Neural progenitor cell (in vitro differentiated cells): ENCODE data around the gene METTL25B. TPM values are rescaled to one million over a fixed set of nuclear protein-coding genes. Genes with fewer than 3 reads are reported as not detected.
A peak's percentile ranks its signal among the peaks of the same experiment; 100 is the strongest.

ENCODE experiments used
- DNase-seq: peaks from one replicate; pipeline ENCODE4 v3.0.0-alpha.2; 2016; ENCODE audit warnings: low spot score
- H2AFZ ChIP-seq: fragments of 200-600 bp; sonication (generic); replicated peaks from 2 replicates; pipeline ENCODE4 v1.6.1; 2016; ENCODE audit warnings: antibody characterized with exemption
- H3F3A ChIP-seq: fragments of 200-600 bp; sonication (generic); 2 replicates; pipeline ENCODE4 v1.6.1; 2016; ENCODE audit warnings: antibody characterized with exemption, low read depth
- H3K27ac ChIP-seq: fragments of 200-600 bp; sonication (generic); 2 replicates; pipeline ENCODE4 v1.5.1; 2016; ENCODE audit warnings: mild to moderate bottlenecking
- H3K27me3 ChIP-seq: fragments of 200-600 bp; sonication (generic); 2 replicates; pipeline ENCODE4 v1.6.1; 2016; ENCODE audit warnings: mild to moderate bottlenecking, moderate library complexity
- H3K36me3 ChIP-seq: fragments of 200-600 bp; sonication (generic); 2 replicates; pipeline ENCODE4 v1.5.1; 2016
- H3K4me1 ChIP-seq: fragments of 200-600 bp; sonication (generic); 2 replicates; pipeline ENCODE4 v1.6.1; 2016; ENCODE audit warnings: mixed run types
- H3K4me2 ChIP-seq: fragments of 200-600 bp; sonication (generic); 2 replicates; pipeline ENCODE4 v1.6.1; 2016
- H3K4me3 ChIP-seq: fragments of 200-600 bp; sonication (generic); 2 replicates; pipeline ENCODE4 v1.5.1; 2016
- H3K79me2 ChIP-seq: fragments of 200-600 bp; sonication (generic); 2 replicates; pipeline ENCODE4 v1.6.1; 2016; ENCODE audit warnings: low read depth
- H3K9ac ChIP-seq: fragments of 200-600 bp; sonication (generic); 2 replicates; pipeline ENCODE4 v1.6.1; 2016
- H3K9me3 ChIP-seq: fragments of 200-600 bp; sonication (generic); 2 replicates; pipeline ENCODE4 v1.5.1; 2016; ENCODE audit warnings: low read depth
- H4K20me1 ChIP-seq: fragments of 200-600 bp; sonication (generic); 2 replicates; pipeline ENCODE4 v1.6.1; 2016; ENCODE audit warnings: low read depth
- H3K27ac Mint-ChIP-seq: 3 replicates; pipeline ENCODE4 v1.8.0; 2021; ENCODE audit warnings: mixed read lengths
- H3K27me3 Mint-ChIP-seq: 2 replicates; pipeline ENCODE4 v1.8.0; 2022; ENCODE audit warnings: low read depth, mild to moderate bottlenecking, inconsistent platforms, moderate library complexity, mixed read lengths; ENCODE audit not compliant: insufficient read depth
- H3K36me3 Mint-ChIP-seq: 3 replicates; pipeline ENCODE4 v1.8.0; 2021; ENCODE audit warnings: mixed read lengths
- H3K4me1 Mint-ChIP-seq: 3 replicates; pipeline ENCODE4 v1.8.0; 2021; ENCODE audit warnings: mixed read lengths
- H3K4me3 Mint-ChIP-seq: 3 replicates; pipeline ENCODE4 v1.8.0; 2021; ENCODE audit warnings: mild to moderate bottlenecking, moderate library complexity, mixed read lengths
- H3K9me3 Mint-ChIP-seq: 3 replicates; pipeline ENCODE4 v1.8.0; 2020; ENCODE audit warnings: mixed read lengths
- CTCF ChIP-seq: fragments of 200-600 bp; sonication (generic); IDR thresholded peaks from 2 replicates; pipeline ENCODE4 v1.5.1; 2017; ENCODE audit warnings: antibody characterized with exemption, mild to moderate bottlenecking
- EZH2 ChIP-seq: fragments of 200-600 bp; sonication (generic); IDR thresholded peaks from 2 replicates; pipeline ENCODE4 v1.6.1; 2017; ENCODE audit warnings: antibody characterized with exemption, mild to moderate bottlenecking, moderate library complexity
- EZH2phosphoT487 ChIP-seq: fragments of 200-600 bp; sonication (generic); IDR thresholded peaks from 2 replicates; pipeline ENCODE4 v1.6.1; 2017; ENCODE audit warnings: antibody characterized with exemption
- total RNA-seq: library from RNA; depleted of rRNA; stranded (reverse); fragments of >200 nt; gene quantifications from 2 replicates; pipeline ENCODE4 v1.2.3, GENCODE V29; 2015; ENCODE audit warnings: low replicate concordance

METTL25B gene
- total RNA-seq, 1 donor from 2014 or later = 21.4 TPM

- TF ChIP-seq EZH2 (no peak), CTCF (peak; percentile 23)
- Histone ChIP-seq H3K27me3 (peaks cover 20% of the 10 kb centered on the region), H4K20me1 (no peaks in the 10 kb centered on the region), H3F3A (peaks cover 6% of the 10 kb centered on the region), H3K4me1 (peaks cover 5% of the 10 kb centered on the region), H3K36me3 (no peaks in the 10 kb centered on the region), H2AFZ (no peak overlapping the region), H3K27ac (no peak overlapping the region), H3K4me3 (no peak overlapping the region), H3K79me2 (peaks cover 4% of the 10 kb centered on the region), H3K9me3 (no peaks in the 10 kb centered on the region), H3K9ac (no peak overlapping the region), H3K4me2 (no peak overlapping the region)
- H3K4me3 Mint-ChIP-seq = no peak overlapping the region
- peak; percentile 48 for DNase-seq
- peaks cover 6% of the 10 kb centered on the region for H3K27me3 Mint-ChIP-seq
- no peaks in the 10 kb centered on the region for H3K9me3 Mint-ChIP-seq
- H3K4me1 Mint-ChIP-seq = peaks cover 21% of the 10 kb centered on the region
- H3K27ac Mint-ChIP-seq = no peak overlapping the region
- H3K36me3 Mint-ChIP-seq = no peaks in the 10 kb centered on the region
Observed at GRCh38 chr1:156682166-156682890, 45.9 kb upstream of the METTL25B start.

- H3K4me3 Mint-ChIP-seq = no peak overlapping the region
- H4K20me1 ChIP-seq = no peaks in the 10 kb centered on the region
- H3K27ac Mint-ChIP-seq = no peak overlapping the region
- H3K27me3 ChIP-seq = peaks cover 8% of the 10 kb centered on the region
- H3K36me3 Mint-ChIP-seq = no peaks in the 10 kb centered on the region
- no peaks in the 10 kb centered on the region for H3K79me2 ChIP-seq
- H3K36me3 ChIP-seq = no peaks in the 10 kb centered on the region
- H3K4me1 Mint-ChIP-seq = peaks cover 18% of the 10 kb centered on the region
- no peak overlapping the region for H3K4me2 ChIP-seq
- H3F3A ChIP-seq = no peaks in the 10 kb centered on the region
- H3K27ac ChIP-seq = no peak overlapping the region
- H3K9me3 Mint-ChIP-seq = no peaks in the 10 kb centered on the region
- no peak overlapping the region for H3K4me3 ChIP-seq
- no peak overlapping the region for H2AFZ ChIP-seq
- H3K4me1 ChIP-seq = peaks cover 3% of the 10 kb centered on the region
- peaks cover 6% of the 10 kb centered on the region for H3K27me3 Mint-ChIP-seq
- no peak for DNase-seq
- no peak for TF ChIP-seq EZH2
- TF ChIP-seq CTCF = peak; percentile 20
- no peaks in the 10 kb centered on the region for H3K9me3 ChIP-seq
- H3K9ac ChIP-seq = no peak overlapping the region
Observed at GRCh38 chr1:156684227-156684782, 44.0 kb upstream of the METTL25B start.

- peak overlapping the region; percentile 92 for H2AFZ ChIP-seq
Observed at GRCh38 chr1:156689035-156689952, 39.0 kb upstream of the METTL25B start.

More at GRCh38 chr1:156689035-156689952, 39.0 kb upstream of the METTL25B start:
- H4K20me1 ChIP-seq = no peaks in the 10 kb centered on the region
- peaks cover 46% of the 10 kb centered on the region for H3F3A ChIP-seq
- no peak overlapping the region for H3K9ac ChIP-seq
- H3K9me3 Mint-ChIP-seq = no peaks in the 10 kb centered on the region
- no peaks in the 10 kb centered on the region for H3K79me2 ChIP-seq
- no peaks in the 10 kb centered on the region for H3K36me3 ChIP-seq
- H3K4me1 ChIP-seq = peaks cover 46% of the 10 kb centered on the region
- peaks cover 56% of the 10 kb centered on the region for H3K4me1 Mint-ChIP-seq
- peaks cover 13% of the 10 kb centered on the region for H3K27me3 Mint-ChIP-seq
- peak overlapping the region; percentile 84 for H3K4me2 ChIP-seq
- H3K27ac Mint-ChIP-seq = peak overlapping the region; percentile 85
- TF ChIP-seq EZH2phosphoT487 (no peak), CTCF (peak; percentile 79)
- H3K27ac ChIP-seq = no peak overlapping the region
- H3K4me3 ChIP-seq = peak overlapping the region; percentile 44
- peak; percentile 94 for DNase-seq
- H3K36me3 Mint-ChIP-seq = no peaks in the 10 kb centered on the region
- peak overlapping the region; percentile 78 for H3K4me3 Mint-ChIP-seq
- no peaks in the 10 kb centered on the region for H3K9me3 ChIP-seq
- peaks cover 15% of the 10 kb centered on the region for H3K27me3 ChIP-seq
